HepG2 (cell line): ENCODE data around the gene CTDNEP1. TPM values are rescaled to one million over a fixed set of nuclear protein-coding genes. Genes with fewer than 3 reads are reported as not detected.

Source experiments
- ATF7-NPFF ChIP-seq: sonication (generic); formaldehyde crosslinking; IDR thresholded peaks from 2 replicates; pipeline ENCODE4 v1.8.1; 2023; ENCODE audit warnings: mild to moderate bottlenecking, low read depth, missing genetic modification reagents, moderate library complexity
- BCL6 ChIP-seq: IDR thresholded peaks from 2 replicates; pipeline ENCODE4 v1.6.1; 2016; ENCODE audit warnings: missing genetic modification reagents, missing compliant biosample characterization
- BORCS8-MEF2B ChIP-seq: sonication (generic); formaldehyde crosslinking; IDR thresholded peaks from 2 replicates; pipeline ENCODE4 v1.8.0; 2022; ENCODE audit warnings: mild to moderate bottlenecking, missing genetic modification reagents
- DBP ChIP-seq: sonication (generic); formaldehyde crosslinking; IDR thresholded peaks from 2 replicates; pipeline ENCODE4 v1.4.0; 2020; ENCODE audit warnings: missing genetic modification reagents; ENCODE audit errors: not compliant biosample characterization
- HMGA1 ChIP-seq: sonication (generic); formaldehyde crosslinking; conservative IDR thresholded peaks from 2 replicates; pipeline ENCODE4 v1.4.0; 2020; ENCODE audit warnings: missing genetic modification reagents
- HNRNPH1 ChIP-seq: fragments of 200-400 bp; formaldehyde crosslinking; optimal IDR thresholded peaks from 2 replicates; pipeline ENCODE3; 2017; ENCODE audit warnings: mild to moderate bottlenecking, low read depth, low read length
- KLF12 ChIP-seq: sonication (generic); formaldehyde crosslinking; IDR thresholded peaks from 2 replicates; pipeline ENCODE4 v1.4.0; 2020; ENCODE audit warnings: missing genetic modification reagents, borderline replicate concordance
- NFE2L1 ChIP-seq: sonication (generic); formaldehyde crosslinking; IDR thresholded peaks from 2 replicates; pipeline ENCODE4 v1.4.0; 2020; ENCODE audit warnings: missing genetic modification reagents, mild to moderate bottlenecking, borderline replicate concordance
- NFIB ChIP-seq: sonication (generic); formaldehyde crosslinking; IDR thresholded peaks from 2 replicates; pipeline ENCODE4 v1.9.0; 2021; ENCODE audit warnings: missing genetic modification reagents, mild to moderate bottlenecking, borderline replicate concordance
- NFYB ChIP-seq: sonication (generic); formaldehyde crosslinking; IDR thresholded peaks from 2 replicates; pipeline ENCODE4 v1.4.0; 2020; ENCODE audit warnings: missing genetic modification reagents
- SMAD1 ChIP-seq: sonication (generic); formaldehyde crosslinking; IDR thresholded peaks from 2 replicates; pipeline ENCODE4 v1.4.0; 2020; ENCODE audit warnings: missing genetic modification reagents, low read depth, mild to moderate bottlenecking, borderline replicate concordance
- SMAD9 ChIP-seq: sonication (generic); formaldehyde crosslinking; IDR thresholded peaks from 2 replicates; pipeline ENCODE4 v1.5.1; 2020; ENCODE audit warnings: mild to moderate bottlenecking, missing genetic modification reagents
- SMYD3 ChIP-seq: sonication (generic); formaldehyde crosslinking; IDR thresholded peaks from 2 replicates; pipeline ENCODE4 v1.8.1; 2023; ENCODE audit warnings: mild to moderate bottlenecking, missing genetic modification reagents
- SP5 ChIP-seq: IDR thresholded peaks from 2 replicates; pipeline ENCODE4 v1.6.1; 2016; ENCODE audit warnings: low read depth, borderline replicate concordance
- STAT5B ChIP-seq: sonication (generic); formaldehyde crosslinking; IDR thresholded peaks from 2 replicates; pipeline ENCODE4 v1.4.0; 2020; ENCODE audit warnings: missing genetic modification reagents
- TBP ChIP-seq: sonication (generic); formaldehyde crosslinking; IDR thresholded peaks from 2 replicates; pipeline ENCODE4 v1.5.0; 2020; ENCODE audit warnings: missing genetic modification reagents
- ZMYM2 ChIP-seq: sonication (generic); formaldehyde crosslinking; IDR thresholded peaks from 2 replicates; pipeline ENCODE4 v1.8.0; 2022; ENCODE audit warnings: mild to moderate bottlenecking, missing genetic modification reagents
- ZNF30 ChIP-seq: sonication (generic); formaldehyde crosslinking; IDR thresholded peaks from 2 replicates; pipeline ENCODE4 v1.5.0; 2020; ENCODE audit warnings: mild to moderate bottlenecking, missing genetic modification reagents
- ZNF501 ChIP-seq: sonication (generic); formaldehyde crosslinking; IDR thresholded peaks from 2 replicates; pipeline ENCODE4 v1.5.1; 2020; ENCODE audit warnings: mild to moderate bottlenecking, moderate library complexity, missing genetic modification reagents
- ZNF670 ChIP-seq: sonication (generic); formaldehyde crosslinking; IDR thresholded peaks from 2 replicates; pipeline ENCODE4 v1.8.0; 2022; ENCODE audit warnings: mild to moderate bottlenecking, missing genetic modification reagents, borderline replicate concordance
- ZNF878 ChIP-seq: sonication (generic); formaldehyde crosslinking; IDR thresholded peaks from 2 replicates; pipeline ENCODE4 v1.8.1; 2023; ENCODE audit warnings: mild to moderate bottlenecking, missing genetic modification reagents, moderate library complexity
- polyA plus RNA-seq, 8 experiments: library from polyadenylated mRNA; depleted of rRNA in 3 of 8; stranded (reverse) in 7 of 8; unstranded in 1 of 8; fragments of >200 nt; fragmentation: Illumina TruSeq in 4 of 8; extraction: Trizol in 4 of 8; gene quantifications; 2 replicates each; pipeline versions ENCODE4 v1.2.1 to v1.2.3, GENCODE V29; 2011 to 2016; ENCODE audit warnings: low read depth in 4 of 8, missing spikeins in 1 of 8, mixed read lengths in 1 of 8; ENCODE audit not compliant: insufficient read depth in 1 of 8
- total RNA-seq, 5 experiments: library from RNA; depleted of rRNA; stranded (reverse); fragments of >200 nt; fragmentation: Illumina TruSeq; extraction: Trizol; gene quantifications; 2 replicates each; pipeline ENCODE4 v1.2.3, GENCODE V29; 2016; ENCODE audit warnings: low read depth in 1 of 5
- TF ChIP-seq, protein P1 (sequence below): sonication (generic); formaldehyde crosslinking; IDR thresholded peaks from 2 replicates; pipeline ENCODE4 v1.9.0; 2021; ENCODE audit warnings: missing genetic modification reagents, mild to moderate bottlenecking, borderline replicate concordance
- TF ChIP-seq, protein P2 (sequence below): sonication (generic); formaldehyde crosslinking; IDR thresholded peaks from 2 replicates; pipeline ENCODE4 v1.8.0; 2022; ENCODE audit warnings: mild to moderate bottlenecking, missing genetic modification reagents, borderline replicate concordance
- TF ChIP-seq, protein P3 (sequence below): sonication (generic); formaldehyde crosslinking; IDR thresholded peaks from 2 replicates; pipeline ENCODE4 v1.8.1; 2023; ENCODE audit warnings: mild to moderate bottlenecking, inconsistent platforms, moderate library complexity, missing genetic modification reagents, borderline replicate concordance
- TF ChIP-seq, protein P4 (sequence below): sonication (generic); formaldehyde crosslinking; IDR thresholded peaks from 2 replicates; pipeline ENCODE4 v1.8.0; 2022; ENCODE audit warnings: missing genetic modification reagents, low read depth, mild to moderate bottlenecking, borderline replicate concordance

CTDNEP1 gene
- total and polyA plus RNA-seq, 2 of the 13 experiments (the other 11 are each of a cell fraction or from before 2014, with no cell fraction given), result 19.8 to 118 TPM

DNA sequence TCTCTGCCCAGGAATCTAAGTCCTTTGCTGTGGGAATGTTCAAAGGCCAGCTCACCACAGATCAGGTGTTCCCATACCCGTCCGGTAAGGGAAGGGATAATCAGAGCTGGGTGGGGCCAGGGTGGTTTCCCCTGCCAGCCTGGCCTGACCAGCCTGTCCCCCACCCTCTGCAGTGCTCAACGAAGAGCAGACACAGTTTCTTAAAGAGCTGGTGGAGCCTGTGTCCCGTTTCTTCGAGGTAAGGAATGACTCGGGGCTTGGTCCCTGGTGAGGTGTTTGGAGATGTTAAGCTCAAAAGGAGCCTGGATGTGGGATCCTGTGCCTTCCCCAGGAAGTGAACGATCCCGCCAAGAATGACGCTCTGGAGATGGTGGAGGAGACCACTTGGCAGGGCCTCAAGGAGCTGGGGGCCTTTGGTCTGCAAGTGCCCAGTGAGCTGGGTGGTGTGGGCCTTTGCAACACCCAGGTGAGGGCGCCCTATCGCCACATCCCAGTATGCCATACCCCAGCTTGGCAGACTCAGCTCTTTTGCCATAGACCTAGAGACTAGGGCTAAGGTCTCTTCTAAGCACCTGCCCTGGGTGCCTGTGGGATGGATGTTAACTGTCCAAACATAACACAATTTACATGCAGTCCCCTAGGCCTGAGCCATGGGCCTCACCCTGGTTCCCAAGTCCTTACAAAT lies 30.8 kb downstream of the CTDNEP1 start (continued):
- TF ChIP-seq, protein P1, sequence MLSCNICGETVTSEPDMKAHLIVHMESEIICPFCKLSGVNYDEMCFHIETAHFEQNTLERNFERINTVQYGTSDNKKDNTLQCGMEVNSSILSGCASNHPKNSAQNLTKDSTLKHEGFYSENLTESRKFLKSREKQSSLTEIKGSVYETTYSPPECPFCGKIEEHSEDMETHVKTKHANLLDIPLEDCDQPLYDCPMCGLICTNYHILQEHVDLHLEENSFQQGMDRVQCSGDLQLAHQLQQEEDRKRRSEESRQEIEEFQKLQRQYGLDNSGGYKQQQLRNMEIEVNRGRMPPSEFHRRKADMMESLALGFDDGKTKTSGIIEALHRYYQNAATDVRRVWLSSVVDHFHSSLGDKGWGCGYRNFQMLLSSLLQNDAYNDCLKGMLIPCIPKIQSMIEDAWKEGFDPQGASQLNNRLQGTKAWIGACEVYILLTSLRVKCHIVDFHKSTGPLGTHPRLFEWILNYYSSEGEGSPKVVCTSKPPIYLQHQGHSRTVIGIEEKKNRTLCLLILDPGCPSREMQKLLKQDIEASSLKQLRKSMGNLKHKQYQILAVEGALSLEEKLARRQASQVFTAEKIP, result no peak
- TF ChIP-seq STAT5B (CRISPR knock-in tag) (no peak), BORCS8-MEF2B (CRISPR knock-in tag) (no peak), ZNF501 (no peak), ZMYM2 (CRISPR knock-in tag) (no peak), DBP (CRISPR knock-in tag) (no peak), ZNF30 (CRISPR knock-in tag) (0 out of 2 replicates have a peak, but pooled peaks have one; percentile 23), KLF12 (CRISPR knock-in tag) (no peak), HMGA1 (CRISPR knock-in tag) (no peak), TBP (CRISPR knock-in tag) (no peak), SMYD3 (CRISPR knock-in tag) (0 out of 2 replicates have a peak, but pooled peaks have one; percentile 48), NFE2L1 (no peak), SP5 (no peak), ZNF670 (CRISPR knock-in tag) (no peak), SMAD1 (CRISPR knock-in tag) (0 out of 2 replicates have a peak, but pooled peaks have one; percentile 5), SMAD9 (no peak), BCL6 (CRISPR knock-in tag) (no peak), ZNF878 (CRISPR knock-in tag) (no peak), HNRNPH1 (peak; percentile 20), NFYB (CRISPR knock-in tag) (no peak), ATF7-NPFF (CRISPR knock-in tag) (no peak), NFIB (CRISPR knock-in tag) (no peak)
- TF ChIP-seq, protein P2, sequence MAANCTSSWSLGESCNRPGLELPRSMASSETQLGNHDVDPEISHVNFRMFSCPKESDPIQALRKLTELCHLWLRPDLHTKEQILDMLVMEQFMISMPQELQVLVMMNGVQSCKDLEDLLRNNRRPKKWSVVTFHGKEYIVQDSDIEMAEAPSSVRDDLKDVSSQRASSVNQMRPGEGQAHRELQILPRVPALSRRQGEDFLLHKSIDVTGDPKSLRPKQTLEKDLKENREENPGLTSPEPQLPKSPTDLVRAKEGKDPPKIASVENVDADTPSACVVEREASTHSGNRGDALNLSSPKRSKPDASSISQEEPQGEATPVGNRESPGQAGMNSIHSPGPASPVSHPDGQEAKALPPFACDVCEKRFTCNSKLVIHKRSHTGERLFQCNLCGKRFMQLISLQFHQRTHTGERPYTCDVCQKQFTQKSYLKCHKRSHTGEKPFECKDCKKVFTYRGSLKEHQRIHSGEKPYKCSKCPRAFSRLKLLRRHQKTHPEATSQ, result no peak
- TF ChIP-seq, protein P3, sequence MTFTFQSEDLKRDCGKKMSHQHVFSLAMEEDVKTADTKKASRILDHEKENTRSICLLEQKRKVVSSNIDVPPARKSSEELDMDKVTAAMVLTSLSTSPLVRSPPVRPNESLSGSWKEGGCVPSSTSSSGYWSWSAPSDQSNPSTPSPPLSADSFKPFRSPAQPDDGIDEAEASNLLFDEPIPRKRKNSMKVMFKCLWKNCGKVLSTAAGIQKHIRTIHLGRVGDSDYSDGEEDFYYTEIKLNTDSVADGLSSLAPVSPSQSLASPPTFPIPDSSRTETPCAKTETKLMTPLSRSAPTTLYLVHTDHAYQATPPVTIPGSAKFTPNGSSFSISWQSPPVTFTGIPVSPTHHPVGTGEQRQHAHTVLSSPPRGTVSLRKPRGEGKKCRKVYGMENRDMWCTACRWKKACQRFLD (CRISPR knock-in tag), result no peak
- TF ChIP-seq, protein P4, sequence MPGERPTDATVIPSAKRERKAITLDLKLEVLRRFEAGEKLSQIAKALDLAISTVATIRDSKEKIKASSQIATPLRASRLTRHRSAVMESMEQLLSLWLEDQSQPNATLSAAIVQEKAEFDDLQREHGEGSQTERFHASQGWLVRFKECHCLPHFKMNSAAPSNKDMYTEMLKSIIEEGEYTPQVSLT (CRISPR knock-in tag), result no peak
